MM.1S (cell line): ENCODE data around the gene ACKR4.

Source experiments
- DNase-seq: peaks from one replicate; pipeline ENCODE4 v3.0.0-alpha.2; 2015
- H2AFZ ChIP-seq: fragments of 300-600 bp; sonication (generic); 2 replicates; pipeline ENCODE4 v1.6.0; 2016; ENCODE audit warnings: antibody characterized with exemption, low read length
- H3F3A ChIP-seq: fragments of 300-600 bp; sonication (generic); 2 replicates; pipeline ENCODE4 v1.6.1; 2016; ENCODE audit warnings: mild to moderate bottlenecking, antibody characterized with exemption, low read length, moderate library complexity, mixed read lengths; ENCODE audit not compliant: insufficient read depth
- H3K27ac ChIP-seq: fragments of 300-600 bp; sonication (generic); 2 replicates; pipeline ENCODE4 v1.5.1; 2016; ENCODE audit warnings: mild to moderate bottlenecking, low read length
- H3K27me3 ChIP-seq: fragments of 300-600 bp; sonication (generic); replicated peaks from 2 replicates; pipeline ENCODE4 v1.6.0; 2016; ENCODE audit warnings: low read length; ENCODE audit not compliant: insufficient read depth
- H3K36me3 ChIP-seq: fragments of 300-600 bp; sonication (generic); replicated peaks from 2 replicates; pipeline ENCODE4 v1.6.1; 2016; ENCODE audit warnings: mild to moderate bottlenecking, low read length, mixed read lengths; ENCODE audit not compliant: insufficient read depth
- H3K4me1 ChIP-seq: fragments of 300-600 bp; sonication (generic); 2 replicates; pipeline ENCODE4 v1.6.1; 2016; ENCODE audit warnings: low read length, mixed read lengths
- H3K4me2 ChIP-seq: fragments of 300-600 bp; sonication (generic); 2 replicates; pipeline ENCODE4 v1.6.0; 2016; ENCODE audit warnings: low read depth, low read length
- H3K4me3 ChIP-seq: fragments of 300-600 bp; sonication (generic); 2 replicates; pipeline ENCODE4 v1.5.1; 2016; ENCODE audit warnings: low read length, mixed read lengths
- H3K79me2 ChIP-seq: fragments of 300-600 bp; sonication (generic); 2 replicates; pipeline ENCODE4 v1.6.1; 2016; ENCODE audit warnings: mixed run types, low read length, mixed read lengths
- H3K9ac ChIP-seq: fragments of 300-600 bp; sonication (generic); 2 replicates; pipeline ENCODE4 v1.6.1; 2016; ENCODE audit warnings: low read length, mixed read lengths
- H3K9me2 ChIP-seq: fragments of 300-600 bp; sonication (generic); replicated peaks from 2 replicates; pipeline ENCODE4 v1.6.1; 2016; ENCODE audit warnings: mild to moderate bottlenecking, low read length, mixed read lengths; ENCODE audit not compliant: insufficient read depth
- H3K9me3 ChIP-seq: fragments of 300-600 bp; sonication (generic); replicated peaks from 2 replicates; pipeline ENCODE4 v1.6.1; 2016; ENCODE audit warnings: mild to moderate bottlenecking, low read length, mixed read lengths; ENCODE audit not compliant: insufficient read depth
- H4K20me1 ChIP-seq: fragments of 300-600 bp; sonication (generic); 2 replicates; pipeline ENCODE4 v1.6.1; 2016; ENCODE audit warnings: mild to moderate bottlenecking, low read length, moderate library complexity, mixed read lengths; ENCODE audit not compliant: insufficient read depth
- CTCF ChIP-seq: fragments of 300-600 bp; sonication (generic); IDR thresholded peaks from 2 replicates; pipeline ENCODE4 v1.5.1; 2016; ENCODE audit warnings: antibody characterized with exemption, low read length, mixed read lengths
- EZH2 ChIP-seq: fragments of 300-600 bp; sonication (generic); optimal IDR thresholded peaks from 2 replicates; pipeline ENCODE3; 2017; ENCODE audit warnings: low read depth, mild to moderate bottlenecking, antibody characterized with exemption, low read length, mixed read lengths
- EZH2phosphoT487 ChIP-seq: fragments of 300-600 bp; sonication (generic); IDR thresholded peaks from 2 replicates; pipeline ENCODE4 v1.6.1; 2018; ENCODE audit warnings: antibody characterized with exemption, low read length

The ACKR4 gene

GRCh38 chr3:132569580-132569979, 27.5 kb upstream of the ACKR4 start:
- no peaks in the 10 kb centered on the region for H3K36me3 ChIP-seq
- H3K9me3 ChIP-seq = no peaks in the 10 kb centered on the region
- H3K9me2 ChIP-seq = no peaks in the 10 kb centered on the region
- H3K4me3 ChIP-seq = peak overlapping the region; percentile 0; the same call in 1 of the 2 replicates
- H3K4me1 ChIP-seq = peaks cover 40% of the 10 kb centered on the region
- TF ChIP-seq CTCF = no peak
- TF ChIP-seq EZH2 = no peak
- no peak for TF ChIP-seq EZH2phosphoT487
- H3K27me3 ChIP-seq = no peaks in the 10 kb centered on the region
- H3K4me2 ChIP-seq = peak overlapping the region; percentile 76
- peak overlapping the region; percentile 97 for H3K27ac ChIP-seq
- peaks cover 29% of the 10 kb centered on the region for H3F3A ChIP-seq
- peak overlapping the region; percentile 50 for H2AFZ ChIP-seq
- H4K20me1 ChIP-seq = no peaks in the 10 kb centered on the region
- H3K79me2 ChIP-seq = no peaks in the 10 kb centered on the region
- H3K9ac ChIP-seq = peak overlapping the region; percentile 63
- no peak for DNase-seq

GRCh38 chr3:132570016-132570415, 27.1 kb upstream of the ACKR4 start:
- Histone ChIP-seq H4K20me1 (no peaks in the 10 kb centered on the region), H3K36me3 (no peaks in the 10 kb centered on the region), H3K4me1 (peaks cover 38% of the 10 kb centered on the region), H3K9ac (peak overlapping the region; percentile 63; the same call in 1 of the 2 replicates), H3K79me2 (no peaks in the 10 kb centered on the region), H3K4me3 (no peak overlapping the region), H2AFZ (peak overlapping the region; percentile 50; the same call in 1 of the 2 replicates), H3K9me2 (no peaks in the 10 kb centered on the region), H3K27ac (peak overlapping the region; percentile 97), H3F3A (peaks cover 29% of the 10 kb centered on the region), H3K27me3 (no peaks in the 10 kb centered on the region), H3K4me2 (peak overlapping the region; percentile 76; the same call in 1 of the 2 replicates), H3K9me3 (no peaks in the 10 kb centered on the region)
- no peak for DNase-seq
- TF ChIP-seq EZH2 (no peak), EZH2phosphoT487 (no peak), CTCF (no peak)

- H4K20me1 ChIP-seq = no peaks in the 10 kb centered on the region
- H3F3A ChIP-seq = peaks cover 13% of the 10 kb centered on the region
- DNase-seq = no peak
- no peaks in the 10 kb centered on the region for H3K9me3 ChIP-seq
- no peaks in the 10 kb centered on the region for H3K36me3 ChIP-seq
- TF ChIP-seq CTCF = no peak
- no peaks in the 10 kb centered on the region for H3K27me3 ChIP-seq
- H3K79me2 ChIP-seq = no peaks in the 10 kb centered on the region
- H3K9me2 ChIP-seq = no peaks in the 10 kb centered on the region
- H3K9ac ChIP-seq = no peak overlapping the region
- H3K4me3 ChIP-seq = no peak overlapping the region
- peaks cover 13% of the 10 kb centered on the region for H3K4me1 ChIP-seq
- H3K4me2 ChIP-seq = no peak overlapping the region
- H3K27ac ChIP-seq = no peak overlapping the region
- no peak overlapping the region for H2AFZ ChIP-seq
Observed at GRCh38 chr3:132573797-132574211, 23.3 kb upstream of the ACKR4 start.
